Stimulated activated CD4-positive, alpha-beta T cell treated with anti-CD3 and anti-CD28 coated beads, Interleukin-1b, Interleukin-23, amount 100 ng/mL, for 48 hours (primary cell): ENCODE results near the gene MCF2L2.

Experiments used
- DNase-seq: peaks from one replicate; pipeline ENCODE4 v3.0.0-alpha.2; 2020

MCF2L2 gene

DNA sequence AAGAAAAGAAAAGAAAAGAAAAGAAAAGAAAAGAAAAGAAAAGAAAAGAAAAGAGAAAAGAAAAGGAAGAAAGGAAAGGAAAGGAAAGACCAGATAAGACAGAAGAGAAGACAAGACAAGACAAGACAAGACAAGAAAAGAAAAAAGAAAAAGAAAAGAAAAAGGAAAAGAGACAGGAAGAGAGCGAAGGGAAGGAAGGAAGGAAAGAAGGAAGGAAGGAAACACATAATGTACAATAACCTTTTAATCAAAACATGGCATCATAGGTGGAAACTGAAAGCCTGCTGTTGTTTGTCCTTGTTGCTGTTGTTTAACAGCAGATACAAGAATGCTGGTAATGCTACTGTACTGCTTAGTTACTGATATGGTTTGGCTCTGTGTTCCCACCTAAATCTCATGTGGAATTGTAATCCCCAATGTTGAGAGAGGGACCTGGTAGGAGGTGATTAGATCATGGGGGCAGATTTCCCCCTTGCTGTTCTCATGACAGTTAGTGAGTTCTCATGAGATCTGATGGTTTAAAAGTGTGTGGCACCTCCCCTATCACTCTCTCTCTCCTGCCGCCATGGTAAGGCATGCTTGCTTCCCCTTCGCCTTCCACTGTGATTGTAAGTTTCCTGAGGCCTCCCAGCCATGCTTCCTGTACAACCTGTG is 67.3 kb downstream of the MCF2L2 start:
- no peak for DNase-seq

DNA sequence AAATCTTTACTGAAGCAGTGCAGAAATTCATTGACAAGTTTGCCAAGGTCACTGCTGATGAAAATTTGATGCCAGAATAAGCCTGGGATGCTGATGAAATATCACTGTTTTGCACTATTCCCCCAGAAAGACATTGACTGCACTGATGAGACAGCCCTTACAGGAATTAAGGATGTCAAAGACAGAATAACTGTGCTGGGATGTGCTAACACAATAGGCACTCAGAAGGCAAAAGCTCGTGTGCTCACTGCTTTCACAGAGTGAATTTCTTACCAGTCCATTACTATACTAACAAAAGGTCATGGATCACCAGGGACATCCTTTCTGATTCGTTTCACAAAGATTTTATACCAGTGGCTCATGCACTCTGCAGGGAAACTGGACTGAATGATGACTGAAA is 69.4 kb downstream of the MCF2L2 start:
- DNase-seq, result no peak

GRCh38 chr3:183357564-183358079 is 70.8 kb downstream of the MCF2L2 start:
- DNase-seq, result no peak

DNA sequence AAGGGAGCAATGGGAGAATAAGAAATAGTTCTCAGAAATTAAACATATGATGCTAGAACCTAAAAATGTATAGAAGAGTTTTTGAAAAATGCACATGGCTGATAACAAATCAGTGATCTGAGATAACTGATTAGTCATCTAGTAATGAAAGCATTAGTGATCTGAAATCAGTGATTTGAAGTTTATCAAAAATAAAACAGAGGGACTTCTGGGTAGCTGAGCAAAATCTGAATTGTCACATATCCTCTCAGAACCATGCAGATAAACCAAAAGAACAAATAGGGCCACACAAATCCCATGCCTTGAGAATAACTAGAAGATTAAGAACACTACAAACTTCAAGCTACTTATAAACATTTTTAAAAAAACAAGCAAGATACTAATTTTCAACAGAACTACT is 71.5 kb downstream of the MCF2L2 start:
- DNase-seq, result no peak

DNA sequence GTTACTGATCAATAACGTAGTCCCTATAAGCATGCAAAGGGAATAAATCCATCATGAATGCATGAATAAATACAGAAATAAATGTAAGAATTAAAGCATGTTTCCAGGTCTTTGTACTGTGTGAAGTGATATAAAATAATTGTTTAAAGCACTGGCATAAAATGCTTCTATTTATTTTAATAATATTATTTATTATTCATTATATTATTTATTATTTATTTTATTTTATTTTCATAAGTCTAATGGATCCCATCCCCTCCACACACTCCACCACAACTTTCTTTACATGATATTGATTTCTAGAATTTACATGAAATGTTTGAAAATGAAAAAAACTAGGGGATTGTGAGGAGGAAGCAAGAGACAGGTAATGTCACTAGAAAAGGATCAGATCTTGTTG is 73.5 kb downstream of the MCF2L2 start:
- no peak for DNase-seq

GRCh38 chr3:183354325-183354831 is 74.0 kb downstream of the MCF2L2 start:
- no peak for DNase-seq

GRCh38 chr3:183353421-183353820 is 75.0 kb downstream of the MCF2L2 start:
- DNase-seq, result no peak

DNA sequence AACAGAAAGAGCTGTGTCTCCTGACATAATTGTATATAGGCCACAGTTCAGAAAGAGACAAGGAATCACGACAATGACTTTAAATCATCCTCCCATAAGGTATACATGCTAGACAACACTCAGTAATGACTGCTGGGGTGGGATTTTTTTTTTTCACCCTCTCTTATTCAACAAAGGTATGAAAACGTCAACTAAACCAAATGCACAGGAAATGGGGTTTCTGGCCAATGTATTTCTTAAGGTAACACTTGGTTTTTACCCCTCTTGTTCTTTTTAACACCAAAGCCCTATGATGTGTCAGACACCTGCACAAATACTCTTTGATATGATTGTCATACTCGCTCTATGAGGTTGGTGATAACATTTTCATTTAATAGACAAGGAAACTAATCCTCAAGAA is 78.3 kb downstream of the MCF2L2 start:
- DNase-seq, result no peak

DNA sequence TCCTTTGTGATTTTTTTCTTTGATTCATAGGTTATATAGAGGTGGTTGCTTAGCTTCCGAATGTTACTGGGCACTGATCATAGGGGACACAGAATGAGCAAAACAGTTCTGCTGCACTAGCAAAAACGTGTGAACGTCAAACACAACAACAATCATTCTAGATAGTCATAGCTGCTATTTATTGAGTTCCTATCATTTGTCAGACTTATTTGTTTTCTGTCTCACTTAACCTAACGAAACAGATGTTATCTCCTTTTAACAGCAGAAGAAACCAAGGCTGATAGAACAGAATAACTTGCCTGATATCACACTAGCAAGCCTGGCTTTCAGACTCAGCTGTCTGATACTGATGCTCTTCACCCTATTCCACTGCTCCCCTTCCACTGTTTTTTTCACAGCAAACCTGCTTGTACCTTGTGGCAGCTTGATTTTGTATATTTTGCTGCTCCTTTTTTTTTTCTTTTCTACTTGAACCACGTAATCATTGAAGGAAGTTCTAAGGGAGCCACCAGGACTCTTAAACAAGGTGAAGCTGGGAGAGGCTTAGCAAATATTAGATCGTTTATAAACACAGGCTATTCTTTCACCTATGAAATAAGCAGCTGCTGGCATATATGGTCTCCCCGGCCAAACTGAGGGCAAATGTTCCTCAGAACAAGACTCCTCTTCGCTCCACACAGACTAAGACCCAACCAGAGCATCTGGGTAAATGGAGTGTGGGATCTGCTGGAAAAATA is 78.8 kb downstream of the MCF2L2 start:
- DNase-seq, result no peak

DNA sequence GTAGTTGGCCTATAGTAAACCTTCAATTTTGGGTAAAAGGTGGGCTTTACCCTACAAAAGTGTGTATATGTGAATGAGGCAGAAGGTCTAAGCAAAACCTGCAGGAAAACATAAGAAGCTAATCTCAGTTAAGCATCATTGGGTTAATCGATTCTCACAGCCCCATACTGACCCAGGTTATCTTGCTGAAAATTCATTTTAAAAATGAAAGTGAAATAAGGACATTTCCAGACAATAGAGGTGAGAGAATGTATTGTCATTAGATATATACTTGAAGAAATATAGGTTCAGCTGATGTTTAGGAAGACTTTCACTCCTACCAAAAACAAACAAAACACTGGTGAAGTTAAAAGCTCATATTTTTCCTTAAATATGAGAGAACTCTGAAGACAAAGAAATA is 85.6 kb downstream of the MCF2L2 start:
- no peak for DNase-seq

DNA sequence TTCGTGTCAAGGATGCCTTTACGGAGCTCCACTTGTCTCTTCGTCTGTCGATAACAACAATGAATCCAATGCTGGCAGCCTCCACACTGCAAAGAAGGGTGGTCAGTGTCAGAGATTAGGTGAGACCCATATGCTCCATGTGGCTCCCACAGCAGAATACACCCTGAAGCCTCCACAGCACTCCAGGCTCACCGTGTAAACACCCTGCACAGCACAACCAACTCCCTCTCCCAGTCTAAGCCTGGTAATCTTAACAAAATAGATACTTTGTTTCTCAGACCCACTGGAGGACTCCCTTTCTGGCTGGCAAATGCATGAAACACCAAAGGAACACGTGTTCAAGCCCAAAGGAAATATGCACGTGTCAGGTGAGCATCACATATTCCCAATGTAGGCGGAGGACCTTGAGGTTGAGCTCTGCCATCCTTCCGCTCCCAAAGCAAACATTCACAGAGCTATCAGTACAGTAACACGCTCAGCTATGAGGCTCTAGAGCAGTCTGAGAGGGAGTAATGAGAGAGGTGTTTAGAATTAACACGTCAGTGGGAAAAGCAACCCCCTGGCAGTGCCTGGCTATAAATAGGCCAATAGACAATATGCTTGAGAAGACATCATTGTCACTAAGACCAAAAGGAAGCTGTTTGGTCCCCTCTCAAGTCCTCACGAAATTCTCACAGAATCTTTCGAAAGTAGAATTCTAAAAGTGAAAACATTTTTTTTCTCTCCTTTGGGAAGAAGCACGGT is 86.7 kb downstream of the MCF2L2 start:
- DNase-seq, result no peak

- no peak for DNase-seq
These were observed 88.2 kb downstream of the MCF2L2 start for GRCh38 chr3:183340222-183340621.

- DNase-seq, result no peak
These were observed 88.8 kb downstream of the MCF2L2 start for GRCh38 chr3:183339461-183340086.

- no peak for DNase-seq
These were observed 89.9 kb downstream of the MCF2L2 start for GRCh38 chr3:183338520-183338919.

- no peak for DNase-seq
These were observed 95.9 kb downstream of the MCF2L2 start for GRCh38 chr3:183332487-183332886.

DNA sequence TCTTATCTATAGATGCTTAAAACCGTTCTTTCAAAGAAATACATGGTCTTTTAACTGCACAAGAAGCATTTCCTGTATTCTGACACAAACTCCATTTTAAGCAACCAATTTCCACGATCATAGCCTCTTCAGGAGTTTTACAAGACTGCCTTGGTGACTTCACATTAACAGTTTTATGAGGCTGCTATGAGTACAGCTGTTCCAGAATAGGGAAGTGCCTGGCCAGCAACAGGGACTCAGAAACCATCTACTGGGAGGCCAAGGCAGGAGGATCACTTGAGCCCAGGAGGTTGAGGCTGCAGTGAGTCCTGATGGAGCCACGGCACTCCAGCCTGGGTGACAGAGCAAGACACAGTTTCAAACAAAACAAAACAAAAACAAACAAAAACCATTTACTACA is 96.9 kb downstream of the MCF2L2 start:
- DNase-seq, result no peak

- DNase-seq, result no peak
These were observed 97.5 kb downstream of the MCF2L2 start for GRCh38 chr3:183330881-183331280.

DNA sequence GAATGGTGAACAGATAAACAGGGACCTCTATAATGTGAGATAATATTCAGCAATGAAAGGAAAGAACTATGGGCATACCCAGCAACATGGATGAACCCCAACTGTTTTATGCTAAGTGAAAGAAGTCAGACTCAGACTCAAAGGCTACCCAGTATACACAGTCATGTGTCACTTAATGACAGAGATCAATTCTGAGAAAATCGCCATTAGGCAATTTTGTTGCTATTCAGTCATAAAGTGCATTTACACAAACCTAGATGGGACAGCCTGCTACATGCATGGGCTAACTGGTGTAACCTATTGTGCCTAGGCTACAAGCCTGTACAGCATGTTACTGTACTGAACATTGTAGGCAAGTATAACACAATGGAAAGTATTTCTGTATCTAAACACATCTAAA is 98.9 kb downstream of the MCF2L2 start:
- no peak for DNase-seq

DNA sequence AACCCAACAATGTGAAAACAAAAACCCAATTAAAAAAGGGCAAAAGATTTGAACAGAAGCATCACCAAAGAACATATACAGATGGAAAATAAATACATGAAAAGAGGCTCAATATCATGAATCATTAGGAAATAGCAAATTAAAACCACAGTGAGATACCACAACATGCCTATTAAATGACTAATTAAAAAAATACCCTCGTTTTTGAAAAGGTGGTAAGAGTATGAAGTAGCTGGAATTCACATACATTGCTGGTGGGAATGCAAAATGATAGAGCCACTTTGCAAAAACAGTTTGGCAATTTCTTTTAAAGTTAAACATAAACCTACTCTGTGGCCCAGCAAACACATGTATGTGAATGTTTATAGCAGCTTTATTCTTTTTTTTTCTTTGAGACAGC is 99.6 kb downstream of the MCF2L2 start:
- DNase-seq, result no peak

- no peak for DNase-seq
These were observed 100.3 kb downstream of the MCF2L2 start for GRCh38 chr3:183328164-183328563.

DNA sequence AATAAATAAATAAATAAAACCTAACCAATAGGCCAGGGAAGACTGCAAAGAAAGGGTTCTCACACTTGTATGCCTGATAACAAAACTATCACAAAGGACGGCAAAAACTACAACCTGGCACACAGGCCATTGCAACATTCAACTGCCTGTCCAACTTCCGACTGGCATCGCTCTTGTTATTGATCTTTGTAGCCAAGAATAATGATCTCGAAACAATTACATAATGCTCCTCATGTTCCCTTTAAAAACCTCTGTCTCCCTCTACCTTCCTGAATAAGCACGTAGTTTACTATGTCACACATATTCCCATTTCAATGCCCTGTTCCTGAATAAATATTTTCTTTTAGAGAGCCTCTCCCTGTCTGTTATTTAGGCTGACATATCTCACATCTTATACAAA is 101.1 kb downstream of the MCF2L2 start:
- no peak for DNase-seq

DNA sequence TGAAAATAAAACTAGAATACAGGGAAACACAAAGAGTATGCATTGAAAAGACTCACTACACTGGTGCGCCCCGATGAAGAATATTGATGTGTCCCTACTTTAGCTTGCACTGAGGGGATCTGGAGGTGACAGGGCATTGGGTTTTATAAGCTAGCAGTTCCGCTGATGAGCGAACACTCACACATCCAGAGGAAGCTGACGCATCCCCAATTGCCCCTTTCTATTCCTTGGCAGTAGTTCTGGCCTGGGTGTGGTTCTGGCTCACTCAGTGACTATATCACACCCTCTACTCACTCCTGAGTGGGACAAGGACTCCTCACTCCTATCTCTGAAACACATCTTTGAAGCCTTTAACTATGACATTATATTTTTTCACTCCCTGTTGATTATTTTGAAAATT is 104.3 kb downstream of the MCF2L2 start:
- no peak for DNase-seq

GRCh38 chr3:183319371-183319770 is 109.0 kb downstream of the MCF2L2 start:
- no peak for DNase-seq
